Kidney glomerular epithelial cell (primary cell): Measurements from ENCODE around the gene JKAMP.
A peak's percentile ranks its signal among the peaks of the same experiment; 100 is the strongest.
"Not testable (repeated sequence)": the region's sequence is repeated elsewhere in the genome, so short reads cannot be mapped to it uniquely, and the experiment has no call there.

Experiments
- DNase-seq: peaks from one replicate; lab custom pipeline; 2025; lab: John Stamatoyannopoulos, UW

The JKAMP gene

GRCh38 chr14:59483819-59484638 is at the start of gene JKAMP, which contains the start of gene L3HYPDH:
TSS of gene JKAMP (plus strand) at chr14:59484517. CDS start at chr14:59484590, 73 bp downstream.
TSS of gene L3HYPDH (minus strand) at chr14:59484408. CDS start at chr14:59484316, 92 bp downstream.
- DNase-seq, result peak; percentile 84

- no peak for DNase-seq
Measured at GRCh38 chr14:59435101-59435500, 49.2 kb upstream of the JKAMP start.

GRCh38 chr14:59435987-59436386 is 48.3 kb upstream of the JKAMP start:
- DNase-seq, result no peak

GRCh38 chr14:59438195-59438647 is 46.1 kb upstream of the JKAMP start:
- peak; percentile 37 for DNase-seq

GRCh38 chr14:59439256-59439965 is 44.9 kb upstream of the JKAMP start:
- DNase-seq, result no peak

GRCh38 chr14:59448673-59449072 is 35.6 kb upstream of the JKAMP start:
- DNase-seq, result not testable (repeated sequence)

- DNase-seq, result no peak
Measured at GRCh38 chr14:59450716-59451115, 33.6 kb upstream of the JKAMP start.

GRCh38 chr14:59451849-59452248 is 32.5 kb upstream of the JKAMP start:
- no peak for DNase-seq

- peak; percentile 73 for DNase-seq
Measured at GRCh38 chr14:59454139-59454538, 30.2 kb upstream of the JKAMP start.

GRCh38 chr14:59455411-59455810 is 28.9 kb upstream of the JKAMP start:
- DNase-seq, result no peak

- DNase-seq, result no peak
Measured at GRCh38 chr14:59458486-59458885, 25.8 kb upstream of the JKAMP start.

- no peak for DNase-seq
Measured at GRCh38 chr14:59460378-59460777, 23.9 kb upstream of the JKAMP start.

GRCh38 chr14:59461891-59462290 is 22.4 kb upstream of the JKAMP start:
- no peak for DNase-seq

GRCh38 chr14:59463787-59464485 is 20.4 kb upstream of the JKAMP start:
- no peak for DNase-seq

GRCh38 chr14:59464486-59465315 is 19.6 kb upstream of the JKAMP start:
- peak; percentile 39 for DNase-seq

GRCh38 chr14:59465316-59466135 is 18.8 kb upstream of the JKAMP start, which contains the start of gene GPR135:
TSS of gene GPR135 (minus strand) at chr14:59465380. CDS start at chr14:59465226, 154 bp downstream.
- no peak for DNase-seq

GRCh38 chr14:59474172-59474571 is 10.1 kb upstream of the JKAMP start:
- peak; percentile 42 for DNase-seq

- DNase-seq, result no peak
Measured at GRCh38 chr14:59475709-59476108, 8.6 kb upstream of the JKAMP start.

- no peak for DNase-seq
Measured at GRCh38 chr14:59478540-59478939, 5.8 kb upstream of the JKAMP start.

GRCh38 chr14:59480166-59480565 is 4.2 kb upstream of the JKAMP start:
- DNase-seq, result no peak

GRCh38 chr14:59481407-59481806 is 2.9 kb upstream of the JKAMP start:
- DNase-seq, result no peak
